Fibroblast of gingiva (primary cell): ENCODE data around the gene RNF4.
"Not testable (repeated sequence)": the region's sequence is repeated elsewhere in the genome, so short reads cannot be mapped to it uniquely, and the experiment has no call there.

Experiments used
- DNase-seq: peaks from one replicate; pipeline ENCODE4 v3.0.0-alpha.2; 2011; ENCODE audit warnings: low read depth

RNF4 gene

GRCh38 chr4:2486981-2487380, 18.1 kb downstream of the RNF4 start:
- no peak for DNase-seq

GRCh38 chr4:2487632-2488031, 18.7 kb downstream of the RNF4 start:
- DNase-seq = no peak

GRCh38 chr4:2489081-2489805, 20.3 kb downstream of the RNF4 start:
- DNase-seq = no peak

GRCh38 chr4:2489841-2490552, 21.1 kb downstream of the RNF4 start:
- DNase-seq = peak; percentile 39

GRCh38 chr4:2492970-2493369, 24.1 kb downstream of the RNF4 start:
- no peak for DNase-seq

- no peak for DNase-seq
Measured at GRCh38 chr4:2494992-2495391, 26.1 kb downstream of the RNF4 start.

- no peak for DNase-seq
Measured at GRCh38 chr4:2497324-2497723, 28.4 kb downstream of the RNF4 start.

- DNase-seq = no peak
Measured at GRCh38 chr4:2497931-2498330, 29.0 kb downstream of the RNF4 start.

GRCh38 chr4:2500547-2500946, 31.6 kb downstream of the RNF4 start:
- no peak for DNase-seq

GRCh38 chr4:2501034-2501594, 32.2 kb downstream of the RNF4 start:
- no peak for DNase-seq

GRCh38 chr4:2503809-2504208, 34.9 kb downstream of the RNF4 start:
- DNase-seq = no peak

- no peak for DNase-seq
Measured at GRCh38 chr4:2507259-2507658, 38.4 kb downstream of the RNF4 start.

- no peak for DNase-seq
Measured at GRCh38 chr4:2507855-2508254, 38.9 kb downstream of the RNF4 start.

- DNase-seq = no peak
Measured at GRCh38 chr4:2510351-2511259, 41.7 kb downstream of the RNF4 start.

- DNase-seq = no peak
Measured at GRCh38 chr4:2511645-2512131, 42.8 kb downstream of the RNF4 start.

- no peak for DNase-seq
Measured at GRCh38 chr4:2512396-2513135, 43.7 kb downstream of the RNF4 start.

GRCh38 chr4:2514193-2514592, 45.3 kb downstream of the RNF4 start:
- DNase-seq = not testable (repeated sequence)

- DNase-seq = not testable (repeated sequence)
Measured at GRCh38 chr4:2514944-2515343, 46.0 kb downstream of the RNF4 start.

- no peak for DNase-seq
Measured at GRCh38 chr4:2515830-2516550, 47.1 kb downstream of the RNF4 start.

GRCh38 chr4:2516635-2517034, 47.7 kb downstream of the RNF4 start:
- no peak for DNase-seq

GRCh38 chr4:2526559-2526958, 57.7 kb downstream of the RNF4 start:
- no peak for DNase-seq
